ENCODE measurements around the gene FKBP2. TPM values are rescaled to one million over a fixed set of nuclear protein-coding genes. Genes with fewer than 3 reads are reported as not detected.
A peak's percentile ranks its signal among the peaks of the same experiment; 100 is the strongest.

Gene FKBP2
- total RNA-seq, 6 experiments from 2014 or later, result 49.4 to 108 (median 66.7) TPM

GRCh38 chr11:64232967-64233315 lies 8.0 kb upstream of the FKBP2 start:
- ATAC-seq (no peak), DNase-seq (no peak)
- Histone ChIP-seq H3K9me3 (no peaks in the 10 kb centered on the region), H3K27me3 (no peaks in the 10 kb centered on the region), H3K4me3 (no peak overlapping the region), H3K4me1 (peaks cover 0 to 25% (median 5%) of the 10 kb centered on the region in 4 donors), H3K27ac (no peak overlapping the region), H3K36me3 (no peaks in the 10 kb centered on the region)
- TF ChIP-seq POLR2A (IDR thresholded peaks at IDR 0.05), result no peak
- TF ChIP-seq, protein P1, sequence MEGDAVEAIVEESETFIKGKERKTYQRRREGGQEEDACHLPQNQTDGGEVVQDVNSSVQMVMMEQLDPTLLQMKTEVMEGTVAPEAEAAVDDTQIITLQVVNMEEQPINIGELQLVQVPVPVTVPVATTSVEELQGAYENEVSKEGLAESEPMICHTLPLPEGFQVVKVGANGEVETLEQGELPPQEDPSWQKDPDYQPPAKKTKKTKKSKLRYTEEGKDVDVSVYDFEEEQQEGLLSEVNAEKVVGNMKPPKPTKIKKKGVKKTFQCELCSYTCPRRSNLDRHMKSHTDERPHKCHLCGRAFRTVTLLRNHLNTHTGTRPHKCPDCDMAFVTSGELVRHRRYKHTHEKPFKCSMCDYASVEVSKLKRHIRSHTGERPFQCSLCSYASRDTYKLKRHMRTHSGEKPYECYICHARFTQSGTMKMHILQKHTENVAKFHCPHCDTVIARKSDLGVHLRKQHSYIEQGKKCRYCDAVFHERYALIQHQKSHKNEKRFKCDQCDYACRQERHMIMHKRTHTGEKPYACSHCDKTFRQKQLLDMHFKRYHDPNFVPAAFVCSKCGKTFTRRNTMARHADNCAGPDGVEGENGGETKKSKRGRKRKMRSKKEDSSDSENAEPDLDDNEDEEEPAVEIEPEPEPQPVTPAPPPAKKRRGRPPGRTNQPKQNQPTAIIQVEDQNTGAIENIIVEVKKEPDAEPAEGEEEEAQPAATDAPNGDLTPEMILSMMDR (IDR thresholded peaks at IDR 0.05), result no peak
- 89% methylated on average over 8 of the region's 8 CpGs for WGBS (ENCODE audit: insufficient coverage, low coverage, low lambda C conversion rate, missing lambda C conversion rate)
- intact Hi-C loops (cut with DNase I), result no loop called here

GRCh38 chr11:64233913-64234586 lies 6.8 kb upstream of the FKBP2 start, which contains the start of gene VEGFB:
TSS of gene VEGFB (plus strand) at chr11:64234584. CDS start at chr11:64234834, 250 bp downstream.
- intact Hi-C loops (cut with DNase I), result no loop called here
- ATAC-seq (peak; percentile 43 to 66 (median 52)), DNase-seq (peak; percentile 81 to 87 (median 81))
- TF ChIP-seq, protein P1 (IDR thresholded peaks at IDR 0.05), result no peak
- TF ChIP-seq POLR2A (IDR thresholded peaks at IDR 0.05), result peak; percentile 27
- 8% methylated on average over 6 of the region's 62 CpGs for WGBS (ENCODE audit: insufficient coverage, low coverage, low lambda C conversion rate, missing lambda C conversion rate)
- peak within 1 kb of the TSS; percentile 36 to 79 (median 57) for H3K27ac ChIP-seq
- peak within 1 kb of the TSS; percentile 54 to 58 (median 57) for H3K4me3 ChIP-seq
- no peaks in the 10 kb centered on the region for H3K36me3 ChIP-seq
- no peaks in the 10 kb centered on the region for H3K27me3 ChIP-seq
- H3K9me3 ChIP-seq, result no peaks in the 10 kb centered on the region
- peaks cover 0 to 32% (median 7%) of the 10 kb centered on the region in 4 donors for H3K4me1 ChIP-seq

- Histone ChIP-seq H3K27me3 (no peaks in the 10 kb centered on the region), H3K9me3 (no peaks in the 10 kb centered on the region), H3K36me3 (no peaks in the 10 kb centered on the region), H3K4me3 (peak overlapping the region; percentile 54 to 58 (median 57)), H3K4me1 (peaks cover 0 to 31% (median 7%) of the 10 kb centered on the region in 4 donors), H3K27ac (peak overlapping the region; percentile 36 to 79 (median 57))
- WGBS (ENCODE audit: insufficient coverage, low coverage, low lambda C conversion rate, missing lambda C conversion rate), result 0% methylated on average over 2 of the region's 80 CpGs
- intact Hi-C loops (cut with DNase I), result no loop called here
- TF ChIP-seq POLR2A (IDR thresholded peaks at IDR 0.05), result peak; percentile 41
- TF ChIP-seq, protein P1 (IDR thresholded peaks at IDR 0.05), result no peak
- DNase-seq (peak in 2 of 3 donors; percentile 64 to 73), ATAC-seq (peak; percentile 8 to 37 (median 23))
Measured at GRCh38 chr11:64234647-64235379, 6.1 kb upstream of the FKBP2 start.

GRCh38 chr11:64235437-64236161 lies 5.3 kb upstream of the FKBP2 start:
- Histone ChIP-seq H3K27ac (peak overlapping the region in 1 of 3 donors; percentile 79), H3K4me3 (peak overlapping the region; percentile 54 to 58 (median 57)), H3K36me3 (no peaks in the 10 kb centered on the region), H3K9me3 (no peaks in the 10 kb centered on the region), H3K27me3 (no peaks in the 10 kb centered on the region), H3K4me1 (peaks cover 0 to 35% (median 10%) of the 10 kb centered on the region in 4 donors)
- no peak for TF ChIP-seq POLR2A (IDR thresholded peaks at IDR 0.05)
- TF ChIP-seq, protein P1 (IDR thresholded peaks at IDR 0.05), result no peak
- intact Hi-C loops (cut with DNase I), result no loop called here
- DNase-seq (peak in 1 of 3 donors; percentile 49), ATAC-seq (no peak)
- no CpG with 5 or more reads among the region's 12 CpGs for WGBS (ENCODE audit: insufficient coverage, low coverage, low lambda C conversion rate, missing lambda C conversion rate)
